ENCODE data around the gene ARHGAP1.

DNA sequence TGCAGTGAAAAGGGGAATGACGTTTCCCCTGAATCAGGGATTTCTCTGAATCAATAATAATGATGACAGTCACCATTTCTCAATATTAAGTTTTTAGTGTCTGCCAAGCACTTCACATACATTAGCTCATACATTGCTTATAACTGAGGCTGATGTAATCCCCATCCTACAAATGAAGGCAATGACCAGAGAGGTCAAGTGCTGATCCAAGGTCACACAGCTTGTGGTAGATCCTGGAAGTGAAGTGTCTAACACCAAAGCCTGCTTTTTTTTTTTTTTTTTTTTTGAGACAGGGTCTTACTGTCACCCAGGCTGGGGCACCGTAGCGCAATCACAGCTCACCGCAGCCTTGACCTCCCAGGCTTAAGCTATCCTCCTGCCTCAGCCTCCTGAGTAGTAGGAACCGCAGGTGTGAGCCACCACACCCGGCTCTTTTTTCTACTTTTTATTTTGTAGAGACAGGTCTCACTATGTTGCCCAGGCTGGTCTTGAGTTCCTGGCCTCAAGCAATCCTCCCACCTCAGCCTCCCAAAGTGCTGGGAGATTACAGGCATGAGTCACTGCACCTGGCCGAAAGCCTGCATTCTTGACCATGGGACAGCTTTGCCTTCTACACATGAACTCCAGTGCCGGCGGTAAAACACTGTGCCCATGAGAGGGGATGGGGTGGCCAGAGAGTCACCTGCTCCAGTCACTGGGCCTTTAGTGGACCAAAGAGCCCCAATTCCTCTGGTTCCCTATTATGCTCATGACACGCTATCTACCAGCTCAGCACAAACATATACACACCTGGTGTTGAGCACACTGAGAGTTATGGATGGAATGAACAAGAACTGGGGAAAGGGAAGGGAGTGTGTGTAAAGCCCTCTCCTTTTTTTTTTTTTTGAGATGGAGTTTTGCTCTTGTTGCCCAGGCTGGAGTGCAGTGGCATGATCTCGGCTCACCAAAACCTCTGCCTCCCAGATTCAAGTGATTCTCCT lies 17.4 kb downstream of the ARHGAP1 start:
- no peak for TF ChIP-seq POLR2AphosphoS5 (IDR thresholded peaks at IDR 0.05)
- TF ChIP-seq, protein P1, sequence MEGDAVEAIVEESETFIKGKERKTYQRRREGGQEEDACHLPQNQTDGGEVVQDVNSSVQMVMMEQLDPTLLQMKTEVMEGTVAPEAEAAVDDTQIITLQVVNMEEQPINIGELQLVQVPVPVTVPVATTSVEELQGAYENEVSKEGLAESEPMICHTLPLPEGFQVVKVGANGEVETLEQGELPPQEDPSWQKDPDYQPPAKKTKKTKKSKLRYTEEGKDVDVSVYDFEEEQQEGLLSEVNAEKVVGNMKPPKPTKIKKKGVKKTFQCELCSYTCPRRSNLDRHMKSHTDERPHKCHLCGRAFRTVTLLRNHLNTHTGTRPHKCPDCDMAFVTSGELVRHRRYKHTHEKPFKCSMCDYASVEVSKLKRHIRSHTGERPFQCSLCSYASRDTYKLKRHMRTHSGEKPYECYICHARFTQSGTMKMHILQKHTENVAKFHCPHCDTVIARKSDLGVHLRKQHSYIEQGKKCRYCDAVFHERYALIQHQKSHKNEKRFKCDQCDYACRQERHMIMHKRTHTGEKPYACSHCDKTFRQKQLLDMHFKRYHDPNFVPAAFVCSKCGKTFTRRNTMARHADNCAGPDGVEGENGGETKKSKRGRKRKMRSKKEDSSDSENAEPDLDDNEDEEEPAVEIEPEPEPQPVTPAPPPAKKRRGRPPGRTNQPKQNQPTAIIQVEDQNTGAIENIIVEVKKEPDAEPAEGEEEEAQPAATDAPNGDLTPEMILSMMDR (IDR thresholded peaks at IDR 0.05 in 8 of 11, conservative IDR thresholded peaks at IDR 0.05 in 3 of 11) = no peak

Data from spleen (tissue), 7 donors.